NB4 (cell line): ENCODE measurements around the gene BORA.
"Not testable (repeated sequence)": the region's sequence is repeated elsewhere in the genome, so short reads cannot be mapped to it uniquely, and the experiment has no call there.

ENCODE experiments used
- DNase-seq: peaks from one replicate; pipeline ENCODE4 v3.0.0; 2010; ENCODE audit warnings: low read depth
- H3K4me3 ChIP-seq: one replicate; pipeline ENCODE4 v1.5.1; 2011; ENCODE audit warnings: mild to moderate bottlenecking, low read depth, low read length, moderate library complexity
- CTCF ChIP-seq: IDR thresholded peaks from one replicate; pipeline ENCODE4 v1.5.1; 2012; ENCODE audit warnings: low read depth, low read length
- MYC ChIP-seq: IDR thresholded peaks from 2 replicates; pipeline ENCODE4 v1.6.1; 2011; ENCODE audit warnings: low read depth, low read length
- POLR2A ChIP-seq: IDR thresholded peaks from 2 replicates; pipeline ENCODE4 v1.6.1; 2011; ENCODE audit warnings: mild to moderate bottlenecking; ENCODE audit not compliant: insufficient read length; ENCODE audit errors: extremely low read depth
- TF ChIP-seq, protein P1 (sequence below): IDR thresholded peaks from 2 replicates; pipeline ENCODE4 v1.6.1; 2011; ENCODE audit warnings: low read depth, low read length

Gene BORA

GRCh38 chr13:72781451-72782439, 54.0 kb downstream of the BORA start, which contains the start of the genes DIS3 and PIBF1:
Gene DIS3, minus strand, starts transcription at chr13:72781900. Its CDS starts 68 bp downstream, at chr13:72781832.
Gene PIBF1, plus strand, starts transcription at chr13:72782133. Its CDS starts 1,337 bp downstream, at chr13:72783470.
- peak; percentile 99 for DNase-seq
- TF ChIP-seq, protein P1, sequence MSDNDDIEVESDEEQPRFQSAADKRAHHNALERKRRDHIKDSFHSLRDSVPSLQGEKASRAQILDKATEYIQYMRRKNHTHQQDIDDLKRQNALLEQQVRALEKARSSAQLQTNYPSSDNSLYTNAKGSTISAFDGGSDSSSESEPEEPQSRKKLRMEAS: peak; percentile 88
- TF ChIP-seq CTCF (no peak), MYC (peak; percentile 87), POLR2A (peak; percentile 91)
- peak within 1 kb of the TSS; percentile 96 for H3K4me3 ChIP-seq

- TF ChIP-seq, protein P1: no peak
- TF ChIP-seq MYC: no peak
- peak; percentile 37 for DNase-seq
- H3K4me3 ChIP-seq: peak overlapping the region; percentile 96
These were observed 55.0 kb downstream of the BORA start for GRCh38 chr13:72782717-72783116.

GRCh38 chr13:72784679-72785078, 57.0 kb downstream of the BORA start:
- not testable (repeated sequence) for DNase-seq
- H3K4me3 ChIP-seq: peak overlapping the region; percentile 40

DNA sequence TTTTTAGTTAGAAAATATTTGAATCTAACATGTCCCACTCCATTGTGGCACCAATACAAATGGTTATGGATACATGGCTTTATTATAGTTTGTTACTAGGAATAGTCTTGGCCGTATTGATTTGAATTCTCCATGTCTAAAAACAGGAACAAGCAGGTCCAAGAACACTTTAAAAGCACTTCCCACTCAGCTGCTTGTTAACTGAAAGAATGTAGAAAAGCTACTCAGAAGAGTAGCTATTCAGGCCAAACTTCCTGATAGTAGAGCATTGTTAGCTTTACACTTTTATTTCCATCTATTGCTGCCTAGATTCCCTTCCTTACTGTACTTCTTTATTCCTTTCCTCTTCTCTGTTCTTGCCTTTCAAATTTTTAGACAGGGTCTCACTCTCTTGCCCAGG, 61.1 kb downstream of the BORA start:
- H3K4me3 ChIP-seq: no peak overlapping the region
- TF ChIP-seq CTCF: no peak
- TF ChIP-seq MYC: no peak
- TF ChIP-seq, protein P1: no peak
- no peak for TF ChIP-seq POLR2A
- no peak for DNase-seq

GRCh38 chr13:72792640-72793039, 64.9 kb downstream of the BORA start:
- DNase-seq: no peak
- H3K4me3 ChIP-seq: no peak overlapping the region
- TF ChIP-seq POLR2A (no peak), MYC (no peak), CTCF (no peak)
- TF ChIP-seq, protein P1: no peak

GRCh38 chr13:72798817-72799216, 71.1 kb downstream of the BORA start:
- no peak for DNase-seq
- TF ChIP-seq, protein P1: no peak
- TF ChIP-seq MYC (no peak), POLR2A (no peak)

GRCh38 chr13:72804301-72804700, 76.6 kb downstream of the BORA start:
- no peak overlapping the region for H3K4me3 ChIP-seq
- no peak for DNase-seq
- TF ChIP-seq CTCF: no peak
- TF ChIP-seq MYC: no peak
- TF ChIP-seq POLR2A: no peak
- TF ChIP-seq, protein P1: no peak

More at GRCh38 chr13:72798817-72799216, 71.1 kb downstream of the BORA start:
- no peak overlapping the region for H3K4me3 ChIP-seq
